Breast epithelium (tissue), 3 donors: ENCODE data around the gene ANKMY1.

Source experiments
- CTCF ChIP-seq, 3 donors: fragments of 450-650 bp; IDR thresholded peaks; one replicate each; pipeline ENCODE4 v1.5.1; 2016 to 2017; ENCODE audit warnings: antibody characterized with exemption in 3 of 3, mild to moderate bottlenecking in 3 of 3, moderate library complexity in 3 of 3
- POLR2AphosphoS5 ChIP-seq, 3 donors: sonication (generic); formaldehyde crosslinking; IDR thresholded peaks; one replicate each; pipeline ENCODE4 v1.6.1; 2017; ENCODE audit warnings: antibody characterized with exemption in 3 of 3

DNA sequence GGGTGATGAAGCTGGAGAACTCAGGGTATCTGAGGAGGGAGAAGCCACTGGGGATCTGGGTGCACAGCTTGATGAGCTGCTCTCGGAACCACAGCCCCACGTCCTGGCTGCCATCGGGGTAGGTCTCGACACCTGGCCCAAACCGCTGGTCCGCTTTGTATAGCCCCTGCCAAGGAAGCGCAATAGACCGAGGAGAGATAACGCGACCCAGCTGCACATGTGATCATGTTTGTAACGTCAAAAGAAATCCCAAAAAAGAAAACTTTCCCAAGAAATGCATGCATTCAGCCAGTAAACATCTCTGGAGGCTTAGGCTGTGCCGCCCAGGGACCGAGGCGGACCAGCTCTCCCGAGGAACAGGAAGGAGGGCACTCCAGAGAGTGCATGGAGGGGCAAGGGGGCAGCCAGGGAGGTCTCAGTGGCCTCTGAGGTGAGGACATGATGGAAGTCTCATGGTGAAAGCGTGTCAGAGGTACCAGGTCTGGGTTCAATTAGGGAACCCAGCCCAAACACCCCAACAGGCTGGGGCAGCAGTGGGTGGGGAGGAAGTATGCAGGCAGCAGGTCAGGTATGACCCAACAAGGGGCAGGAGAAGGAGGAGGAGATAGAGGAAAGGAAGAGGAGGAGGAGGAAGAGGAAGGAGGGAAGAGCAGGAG, 28.3 kb downstream of the ANKMY1 start:
- no peak for TF ChIP-seq CTCF (IDR thresholded peaks at IDR 0.05)
- no peak for TF ChIP-seq POLR2AphosphoS5 (IDR thresholded peaks at IDR 0.05)
